A549 (cell line): Measurements from ENCODE around the gene NFIA. TPM values are rescaled to one million over a fixed set of nuclear protein-coding genes. Genes with fewer than 3 reads are reported as not detected.
A peak's percentile ranks its signal among the peaks of the same experiment; 100 is the strongest.

Experiments
- ATAC-seq, 2 experiments: fragments of 200-7000 bp in 1 of 2; fragments of >200 bp in 1 of 2; cut with Nextera tagmentation in 1 of 2; cut with Tn5 transposase in 1 of 2; 3 replicates each; pipeline versions ENCODE4 v1.8.0 to v1.9.1; 2018 to 2020; ENCODE audit warnings: mild to moderate bottlenecking in 1 of 2, moderate library complexity in 1 of 2
- CTCF ChIA-PET: fragments of 300-600 bp; sonication (Branson Sonifier 250); formaldehyde crosslinking; extraction: SDS; loops from one replicate; lab custom pipeline; 2021; ENCODE audit warnings: antibody characterized with exemption, inconsistent platforms; lab: Yijun Ruan, JAX
- POLR2A ChIA-PET: fragments of 350-600 bp; formaldehyde crosslinking; extraction: SDS; loops from one replicate; lab custom pipeline; 2021; ENCODE audit warnings: antibody characterized with exemption, inconsistent platforms; lab: Yijun Ruan, JAX
- DNase-seq, 2 experiments: peaks; one replicate each; pipeline versions ENCODE4 v3.0.0 to v3.0.0-alpha.2; 2011 to 2016; ENCODE audit warnings: low read depth in 1 of 2, low spot score in 1 of 2
- FAIRE-seq: peaks from 2 replicates; lab custom pipeline; 2011; peaks lifted over from hg19 to GRCh38; lab: Jason Lieb, UNC
- H3K27ac ChIP-seq, 2 experiments: fragments of >200 bp; sonication (Bioruptor Twin); formaldehyde crosslinking; 3 replicates each; pipeline ENCODE4 v1.5.1; 2016 to 2017
- H3K4me1 ChIP-seq: fragments of >200 bp; sonication (Bioruptor Twin); formaldehyde crosslinking; 3 replicates; pipeline ENCODE4 v1.6.1; 2016
- H3K4me2 ChIP-seq: fragments of >200 bp; sonication (Bioruptor Twin); formaldehyde crosslinking; 3 replicates; pipeline ENCODE4 v1.6.1; 2016
- H3K4me3 ChIP-seq: fragments of >200 bp; sonication (Bioruptor Twin); formaldehyde crosslinking; 3 replicates; pipeline ENCODE4 v1.5.1; 2016
- H3K9me3 ChIP-seq: fragments of >200 bp; sonication (Bioruptor Twin); formaldehyde crosslinking; 3 replicates; pipeline ENCODE4 v1.6.1; 2016
- BCL3 ChIP-seq: fragments of >200 bp; sonication (Bioruptor Twin); formaldehyde crosslinking; IDR thresholded peaks from 3 replicates; pipeline ENCODE4 v1.6.1; 2016
- BHLHE40 ChIP-seq: IDR thresholded peaks from 2 replicates; pipeline ENCODE4 v1.6.1; 2012; ENCODE audit warnings: low read depth, low read length, inconsistent platforms
- CBX2 ChIP-seq: fragments of 200-600 bp; sonication (generic); IDR thresholded peaks from 2 replicates; pipeline ENCODE4 v1.6.1; 2016; ENCODE audit warnings: low read depth, mild to moderate bottlenecking, borderline replicate concordance
- CBX8 ChIP-seq: fragments of 200-600 bp; sonication (generic); IDR thresholded peaks from 2 replicates; pipeline ENCODE4 v1.6.1; 2016
- CEBPB ChIP-seq, 2 experiments: fragments of >200 bp in 1 of 2; sonication (Bioruptor Twin) in 1 of 2; formaldehyde crosslinking in 1 of 2; IDR thresholded peaks; 2 replicates each; pipeline ENCODE4 v1.6.1; 2012 to 2016
- E2F6 ChIP-seq: IDR thresholded peaks from 2 replicates; pipeline ENCODE4 v1.6.1; 2012; ENCODE audit warnings: low read depth, borderline replicate concordance
- ELK1 ChIP-seq: fragments of 150-350 bp; IDR thresholded peaks from 2 replicates; pipeline ENCODE4 v1.6.1; 2014; ENCODE audit warnings: low read depth, mild to moderate bottlenecking, low read length
- FOSL2 ChIP-seq, 2 experiments: fragments of 450-650 bp in 1 of 2; fragments of >200 bp in 1 of 2; sonication (Bioruptor Twin) in 1 of 2; formaldehyde crosslinking; IDR thresholded peaks; 2 replicates each; pipeline versions ENCODE4 v1.5.0 to v1.6.1; 2016 to 2020; ENCODE audit warnings: mild to moderate bottlenecking in 1 of 2, moderate library complexity in 1 of 2
- FOXS1 ChIP-seq: fragments of 250-450 bp; sonication (Bioruptor Pico); IDR thresholded peaks from 2 replicates; pipeline ENCODE4 v1.5.0; 2020; ENCODE audit warnings: mild to moderate bottlenecking, moderate library complexity
- MAX ChIP-seq: IDR thresholded peaks from 2 replicates; pipeline ENCODE4 v1.6.1; 2012
- MYC ChIP-seq: IDR thresholded peaks from 2 replicates; pipeline ENCODE4 v1.6.1; 2012; ENCODE audit warnings: mild to moderate bottlenecking, inconsistent platforms, low read length, improper control_type of control experiment, borderline replicate concordance
- NFE2L2 ChIP-seq: fragments of 150-350 bp; conservative IDR thresholded peaks from 2 replicates; pipeline ENCODE4 v1.6.1; 2014; ENCODE audit warnings: low read length
- NPAS2 ChIP-seq: fragments of 250-450 bp; sonication (Bioruptor Pico); IDR thresholded peaks from 2 replicates; pipeline ENCODE4 v1.8.0; 2022; ENCODE audit warnings: mild to moderate bottlenecking, moderate library complexity, borderline replicate concordance
- NR3C1 ChIP-seq: fragments of >200 bp; sonication (Bioruptor Twin); formaldehyde crosslinking; IDR thresholded peaks from 3 replicates; pipeline ENCODE4 v1.6.1; 2017
- RARB ChIP-seq: fragments of 250-450 bp; sonication (Bioruptor Pico); IDR thresholded peaks from 2 replicates; pipeline ENCODE4 v1.8.0; 2021; ENCODE audit warnings: mild to moderate bottlenecking, moderate library complexity
- TFCP2L1 ChIP-seq: fragments of 250-450 bp; sonication (Bioruptor Pico); IDR thresholded peaks from 2 replicates; pipeline ENCODE4 v1.5.0; 2021; ENCODE audit warnings: mild to moderate bottlenecking
- USF2 ChIP-seq: fragments of 450-650 bp; IDR thresholded peaks from 2 replicates; pipeline ENCODE4 v1.6.1; 2014; ENCODE audit warnings: antibody characterized with exemption
- WGBS: methylation state at CpG from one replicate; pipeline ENCODE4 v1.1.6; 2017; ENCODE audit errors: missing lambda C conversion rate; 5-methylcytosine and 5-hydroxymethylcytosine counted together
- polyA plus RNA-seq, 4 experiments: library from polyadenylated mRNA; depleted of rRNA in 3 of 4; stranded (reverse); fragments of >200 nt; fragmentation: RNase III in 1 of 4; extraction: RNeasy Plus Mini Kit Qiagen cat#74134 plus additional on column Dnase treatment in 1 of 4; gene quantifications; 2 replicates in 3 of 4; 3 replicates in 1 of 4; pipeline ENCODE4 v1.2.3, GENCODE V29; 2011 to 2017

Gene NFIA
- polyA plus RNA-seq, 2 of the 4 experiments (the other 2 are of a cell fraction), result 6.5 to 25.8 TPM

GRCh38 chr1:61055110-61055614, 27.2 kb upstream of the NFIA start (continued):
- TF ChIP-seq MYC (no peak), CBX8 (no peak), TFCP2L1 (CRISPR knock-in tag) (no peak)

GRCh38 chr1:61056196-61056572, 26.2 kb upstream of the NFIA start:
- Histone ChIP-seq H3K4me3 (peak overlapping the region; percentile 92), H3K9me3 (no peaks in the 10 kb centered on the region), H3K4me1 (peaks cover 37% of the 10 kb centered on the region), H3K4me2 (peak overlapping the region; percentile 79), H3K27ac (peak overlapping the region; percentile 90 to 92)
- FAIRE-seq (no peak), ATAC-seq (no peak), DNase-seq (no peak)
- POLR2A ChIA-PET, result interaction anchor here (1.6 kb wide), 1 partner anchor 21 kb away, joined by 6 read pairs; no protein-coding TSS in a partner anchor
- CTCF ChIA-PET, result interaction anchor here (1.0 to 1.7 kb wide), 4 partner anchors 13 to 532 kb away, joined by 3 to 7 read pairs (median 5); no protein-coding TSS in a partner anchor
- no peak for TF ChIP-seq MYC
- TF ChIP-seq, all 56 proteins: peak for 0
- 57% methylated on average over 2 of the region's 2 CpGs for WGBS

GRCh38 chr1:61056573-61057439, 25.6 kb upstream of the NFIA start:
- TF ChIP-seq MAX (peak; percentile 80), NFE2L2 (no peak), MYC (no peak), CEBPB (IDR thresholded peaks at IDR 0.05) (peak in 1 of 2 experiments; percentile 29; a peak in 1 of 4 replicates), ELK1 (no peak), NPAS2 (CRISPR knock-in tag) (peak; percentile 86), CBX8 (no peak), CBX2 (no peak), BHLHE40 (no peak), NR3C1 (no peak), BCL3 (no peak)
- POLR2A ChIA-PET, result interaction anchor here (0.7 to 1.6 kb wide), 4 partner anchors 21 to 532 kb away, joined by 3 to 12 read pairs (median 6); partner anchors contain the start of gene NFIA
- H3K4me2 ChIP-seq, result peak overlapping the region; percentile 79
- CTCF ChIA-PET, result interaction anchor here (0.7 to 1.7 kb wide), 6 partner anchors 14 to 1086 kb away, joined by 3 to 7 read pairs (median 4); no protein-coding TSS in a partner anchor
- 2% methylated on average over 34 of the region's 50 CpGs for WGBS
- DNase-seq, result peak in 1 of 2 experiments; percentile 57
- no peak for FAIRE-seq
- ATAC-seq, result peak; percentile 62 to 68; a peak in 5 of 6 replicates
- peak overlapping the region; percentile 92 for H3K4me3 ChIP-seq
- peak overlapping the region; percentile 90 to 92 for H3K27ac ChIP-seq
- H3K9me3 ChIP-seq, result no peaks in the 10 kb centered on the region
- H3K4me1 ChIP-seq, result peaks cover 35% of the 10 kb centered on the region

GRCh38 chr1:61058483-61059245, 23.7 kb upstream of the NFIA start:
- WGBS, result 94% methylated on average over 3 of the region's 3 CpGs
- H3K27ac ChIP-seq, result no peak overlapping the region
- ChIA-PET CTCF (interaction anchor here (0.7 to 3.3 kb wide), 2 partner anchors 8 to 10 kb away, joined by 4 to 14 read pairs; no protein-coding TSS in a partner anchor), POLR2A (interaction anchor here (0.7 to 1.1 kb wide), 2 partner anchors 18 to 220 kb away, joined by 3 to 5 read pairs; no protein-coding TSS in a partner anchor)
- H3K4me1 ChIP-seq, result peaks cover 35% of the 10 kb centered on the region
- H3K4me3 ChIP-seq, result no peak overlapping the region
- no peaks in the 10 kb centered on the region for H3K9me3 ChIP-seq
- no peak for TF ChIP-seq E2F6
- TF ChIP-seq RARB, result no peak
- no peak for TF ChIP-seq FOXS1 (CRISPR knock-in tag)
- no peak for TF ChIP-seq USF2
- TF ChIP-seq CEBPB (IDR thresholded peaks at IDR 0.05), result peak in 1 of 2 experiments; percentile 13; a peak in 1 of 4 replicates
- no peak for TF ChIP-seq FOSL2 (IDR thresholded peaks at IDR 0.05)
- peak; percentile 16; the same call in 1 of the 2 replicates for TF ChIP-seq FOSL2 (CRISPR knock-in tag; IDR thresholded peaks at IDR 0.05)
- peak overlapping the region; percentile 79 for H3K4me2 ChIP-seq
- DNase-seq (no peak), FAIRE-seq (no peak), ATAC-seq (no peak)
